ENCODE results near the gene EEF2KMT. TPM values are rescaled to one million over a fixed set of nuclear protein-coding genes. Genes with fewer than 3 reads are reported as not detected.

The EEF2KMT gene
- total and polyA plus RNA-seq, 9 of the 15 experiments (the other 6 are each of a cell fraction or from before 2014, with no cell fraction given) = 4.2 to 22.7 (median 12.8) TPM

- TF ChIP-seq MGA (IDR thresholded peaks at IDR 0.05) (peak; percentile 60), MYC (IDR thresholded peaks at IDR 0.05; ENCODE audit: low read depth, low read length) (peak; percentile 65; the same call in 1 of the 2 replicates), MYC (CRISPR knock-in tag; IDR thresholded peaks at IDR 0.05; ENCODE audit: borderline replicate concordance, low read depth) (peak; percentile 82; the same call in 1 of the 2 replicates), IRF9 (tag; IDR thresholded peaks at IDR 0.05) (no peak), CTBP1 (IDR thresholded peaks at IDR 0.05; ENCODE audit: borderline replicate concordance) (peak; percentile 71), PHTF2 (CRISPR knock-in tag; IDR thresholded peaks at IDR 0.05) (no peak), CGGBP1 (CRISPR knock-in tag; IDR thresholded peaks at IDR 0.05) (peak; percentile 21; the same call in 1 of the 2 replicates), SOX6 (IDR thresholded peaks at IDR 0.05) (peak; percentile 9; the same call in 1 of the 2 replicates), ZFP1 (CRISPR knock-in tag; IDR thresholded peaks at IDR 0.05) (no peak), NR4A1 (CRISPR knock-in tag; IDR thresholded peaks at IDR 0.05) (no peak), NR4A1 (tag; IDR thresholded peaks at IDR 0.05) (no peak), NBN (IDR thresholded peaks at IDR 0.05; ENCODE audit: low read depth) (no peak), KDM4B (IDR thresholded peaks at IDR 0.05; ENCODE audit: borderline replicate concordance in 2 of 2, low read depth in 1 of 2) (peak in 1 of 2 experiments; percentile 54; a peak in 1 of 4 replicates)
These were observed 25.8 kb downstream of the EEF2KMT start, which contains the start of gene ALG1 (continued) for GRCh38 chr16:5071681-5072333.

Measured in K562 (cell line).